GM19452 (cell line): ENCODE data around the gene PF4V1.

ENCODE experiments used
- ATAC-seq: cut with Tn5 transposase; IDR thresholded peaks from one replicate; pipeline ENCODE4 v1.9.1; 2021; ENCODE audit not compliant: unreplicated experiment

The PF4V1 gene

DNA sequence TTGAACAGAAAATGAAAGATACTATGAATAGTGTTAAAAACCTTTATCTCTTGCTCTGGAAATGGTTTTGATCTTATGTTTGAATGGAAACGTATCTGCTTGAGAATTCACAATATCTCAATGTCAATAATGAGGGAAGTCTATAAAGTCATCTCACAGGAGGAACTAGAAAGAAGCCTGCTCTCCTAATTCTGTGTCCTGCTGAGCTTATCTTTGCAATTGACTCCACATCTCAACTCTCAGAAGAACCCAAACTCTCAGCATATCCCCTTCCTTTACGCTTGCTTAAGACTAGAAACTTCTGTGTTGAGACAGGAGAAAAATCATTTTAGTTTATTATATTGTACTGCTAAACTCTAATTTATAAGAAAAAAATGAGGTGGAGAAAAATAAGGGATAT is 8.3 kb upstream of the PF4V1 start:
- no peak for ATAC-seq

DNA sequence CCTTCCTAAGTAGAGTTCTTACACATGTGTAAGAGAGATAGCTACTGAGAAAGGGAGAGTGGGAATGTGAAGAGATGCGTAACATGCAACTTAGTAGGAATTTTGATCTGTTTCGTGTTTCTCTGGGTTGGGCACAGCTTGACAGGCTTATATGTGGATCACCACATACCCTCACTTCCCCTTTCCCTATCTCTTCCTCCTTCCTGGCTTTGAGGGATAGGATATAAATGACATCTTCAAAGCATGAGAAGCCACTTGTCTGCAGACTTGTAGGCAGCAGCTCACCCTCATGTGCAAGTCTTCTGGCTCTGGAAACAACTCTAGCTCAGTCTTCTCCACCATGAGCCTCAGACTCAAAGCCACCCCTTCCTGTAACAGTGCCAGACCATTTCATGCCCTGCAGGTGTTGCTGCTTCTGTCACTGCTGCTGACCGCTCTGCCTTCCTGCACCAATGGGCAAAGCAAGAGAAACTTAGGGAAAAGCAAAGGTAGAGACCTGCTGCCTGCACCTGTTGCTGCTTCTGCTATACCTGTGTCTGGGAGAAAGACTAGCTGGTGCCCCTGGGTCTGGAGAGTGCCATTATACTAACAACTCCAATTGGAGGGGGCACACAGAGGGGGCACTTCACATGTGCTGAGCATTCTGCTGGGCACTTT is 5.4 kb upstream of the PF4V1 start:
- no peak for ATAC-seq

DNA sequence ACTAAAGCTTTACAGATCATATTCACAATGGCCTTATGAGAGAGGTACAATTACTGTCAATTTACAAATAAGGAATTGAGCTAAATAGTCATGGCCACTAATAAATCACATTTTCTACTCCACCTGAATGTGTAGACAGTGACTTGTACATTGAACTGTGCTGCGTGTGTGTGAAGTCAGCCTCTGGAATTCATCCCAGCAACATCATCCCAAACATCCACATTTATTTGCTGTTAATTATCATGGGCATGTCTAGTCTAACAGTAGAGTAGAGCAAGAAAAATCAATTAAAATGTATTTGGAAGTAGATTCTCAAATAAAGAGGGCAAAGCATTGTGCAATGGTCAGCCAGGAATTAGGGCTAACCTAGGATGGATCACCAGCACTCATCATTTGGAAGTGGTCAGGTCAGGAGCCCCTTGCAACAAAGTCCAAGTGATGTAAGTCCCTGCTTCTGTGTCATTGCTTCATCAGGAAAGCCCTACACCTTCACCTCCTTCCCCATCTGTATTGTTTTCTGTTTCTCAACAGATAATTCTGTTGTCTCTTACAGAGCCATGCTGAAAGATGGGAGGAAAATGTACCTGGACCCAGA is 4.8 kb upstream of the PF4V1 start:
- no peak for ATAC-seq

GRCh38 chr4:73850261-73850970 is 2.7 kb upstream of the PF4V1 start:
- ATAC-seq, result no peak

DNA sequence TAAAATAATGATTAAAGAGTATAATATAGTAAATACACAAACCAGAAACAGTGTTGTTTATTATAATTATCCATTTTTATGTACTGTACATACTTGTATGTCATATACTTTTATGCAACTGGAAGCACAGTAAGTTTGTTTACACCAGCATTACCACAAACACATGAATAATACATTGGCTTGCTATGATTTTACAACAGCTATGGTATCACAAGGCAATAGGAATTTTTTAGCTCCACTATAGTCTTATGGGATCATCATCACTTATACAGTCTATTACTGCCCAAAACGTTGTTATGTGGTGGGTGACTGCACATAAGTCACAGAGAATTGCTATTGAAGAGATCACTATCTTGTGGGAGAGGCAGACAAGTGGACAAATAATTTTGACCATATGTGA is 1.8 kb upstream of the PF4V1 start:
- no peak for ATAC-seq

GRCh38 chr4:73852771-73853170 is 325 bp upstream of the PF4V1 start:
- ATAC-seq, result no peak

- no peak for ATAC-seq
Measured at GRCh38 chr4:73853718-73854473, 800 bp downstream of the PF4V1 start.

DNA sequence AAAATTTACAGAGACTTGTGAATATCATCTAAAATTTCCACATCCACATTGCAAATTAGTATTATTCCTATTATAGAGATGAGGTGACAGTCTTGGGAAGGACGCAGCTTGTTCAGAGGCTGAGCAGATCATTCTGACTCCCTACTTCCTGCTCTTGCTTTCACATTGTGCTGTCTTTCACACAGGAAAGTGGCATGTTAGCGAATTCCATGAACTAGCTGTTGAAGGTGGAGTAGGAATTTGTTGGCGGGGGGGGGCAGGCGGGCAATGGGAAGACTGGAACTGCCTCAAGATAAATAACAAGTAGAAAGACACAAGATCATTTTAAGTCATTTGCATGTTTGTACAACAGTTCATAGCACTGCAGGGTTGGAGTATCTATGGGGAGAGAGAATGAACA is 2.3 kb downstream of the PF4V1 start:
- ATAC-seq, result no peak

DNA sequence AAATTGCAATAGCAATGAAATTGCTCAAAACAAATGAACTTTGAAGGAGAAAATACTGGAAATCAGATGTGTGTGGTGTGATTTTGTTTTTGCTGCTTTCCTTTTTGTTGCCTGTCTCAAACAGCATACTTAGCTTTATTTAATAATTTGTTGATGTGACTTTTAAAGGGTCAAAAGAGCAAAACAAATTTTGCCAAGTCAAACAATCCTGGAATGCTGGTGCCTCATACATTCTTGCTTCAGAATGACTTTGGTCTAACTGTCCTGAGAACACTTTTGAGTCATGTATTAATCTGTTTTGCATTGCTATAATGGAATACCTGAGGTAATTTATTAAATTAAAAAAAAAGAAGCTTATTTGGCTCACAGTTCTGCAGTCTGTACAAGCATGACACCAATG is 3.4 kb downstream of the PF4V1 start:
- no peak for ATAC-seq

GRCh38 chr4:73859614-73860088 is 6.6 kb downstream of the PF4V1 start:
- ATAC-seq, result no peak

- ATAC-seq, result no peak
Measured at GRCh38 chr4:73860181-73860580, 7.1 kb downstream of the PF4V1 start.

DNA sequence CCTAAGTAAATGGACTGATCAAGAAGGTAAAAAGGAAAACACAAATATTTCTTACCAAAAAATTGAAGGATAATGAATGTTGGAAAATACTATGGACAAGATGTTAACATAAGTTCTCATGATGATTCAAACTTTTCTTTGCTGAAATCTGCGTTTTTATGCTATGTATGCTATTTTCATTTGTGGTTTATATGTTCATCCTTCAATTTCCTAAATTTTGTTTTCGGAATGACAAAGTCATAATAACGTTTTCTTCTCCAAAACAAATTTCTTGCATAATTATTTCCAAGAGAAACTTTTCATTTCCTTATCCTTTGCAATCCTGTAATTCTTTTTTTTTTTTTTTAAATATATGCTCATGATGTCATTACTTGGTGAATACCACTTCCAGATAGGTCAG is 7.8 kb downstream of the PF4V1 start:
- no peak for ATAC-seq

GRCh38 chr4:73862322-73862721 is 9.2 kb downstream of the PF4V1 start:
- ATAC-seq, result no peak

- no peak for ATAC-seq
Measured at GRCh38 chr4:73864365-73864764, 11.3 kb downstream of the PF4V1 start.

- ATAC-seq, result no peak
Measured at GRCh38 chr4:73864961-73865360, 11.9 kb downstream of the PF4V1 start.

DNA sequence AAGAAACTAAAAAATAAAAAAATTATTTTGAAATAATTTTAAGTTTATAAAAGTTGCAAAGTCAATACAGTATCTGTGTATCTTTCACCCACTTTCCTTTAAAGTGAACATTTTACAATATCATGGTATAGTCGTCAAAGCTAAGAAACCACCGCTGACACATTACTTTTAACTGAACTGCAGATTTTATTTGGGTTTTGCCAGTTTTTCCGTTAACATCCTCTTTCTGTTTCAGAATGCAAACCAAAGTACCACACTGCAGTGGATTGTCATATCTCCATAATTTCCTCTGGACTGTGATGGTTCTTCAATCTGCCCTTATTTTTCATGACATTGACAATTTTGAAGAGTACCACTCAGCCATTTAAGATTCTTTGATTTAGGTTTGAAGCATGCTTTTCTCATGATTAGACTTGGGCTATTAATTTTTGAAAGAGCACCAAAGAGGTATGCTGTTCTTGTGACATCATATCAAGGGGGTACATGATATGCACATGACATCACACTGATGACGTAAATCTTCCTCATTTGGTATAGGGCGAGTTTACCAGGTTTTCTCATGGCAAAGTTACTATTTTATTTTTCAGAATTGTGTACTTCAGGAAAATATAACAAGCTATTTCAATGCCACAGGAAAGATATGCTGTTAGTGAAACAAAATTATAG is 12.5 kb downstream of the PF4V1 start:
- ATAC-seq, result no peak

DNA sequence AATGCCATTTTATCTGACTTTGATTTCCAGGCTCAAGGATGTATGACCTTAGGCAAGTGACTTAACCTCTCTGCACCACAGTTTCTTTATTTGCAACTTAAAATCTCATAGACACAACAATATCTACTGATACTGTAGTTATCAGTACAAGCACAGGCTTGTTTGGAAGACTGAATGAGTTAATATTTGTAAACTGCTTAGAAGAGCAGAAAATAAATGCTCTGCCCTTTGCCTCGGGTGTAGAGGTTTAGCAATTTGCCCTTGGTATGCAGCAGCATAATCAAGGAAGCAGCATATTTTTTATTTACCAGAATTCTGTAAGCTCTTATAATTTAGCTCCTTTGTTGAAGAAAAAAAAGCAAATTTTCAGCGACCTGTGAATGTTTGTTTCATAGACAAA is 13.2 kb downstream of the PF4V1 start:
- ATAC-seq, result no peak

GRCh38 chr4:73867783-73868182 is 14.7 kb downstream of the PF4V1 start:
- no peak for ATAC-seq

DNA sequence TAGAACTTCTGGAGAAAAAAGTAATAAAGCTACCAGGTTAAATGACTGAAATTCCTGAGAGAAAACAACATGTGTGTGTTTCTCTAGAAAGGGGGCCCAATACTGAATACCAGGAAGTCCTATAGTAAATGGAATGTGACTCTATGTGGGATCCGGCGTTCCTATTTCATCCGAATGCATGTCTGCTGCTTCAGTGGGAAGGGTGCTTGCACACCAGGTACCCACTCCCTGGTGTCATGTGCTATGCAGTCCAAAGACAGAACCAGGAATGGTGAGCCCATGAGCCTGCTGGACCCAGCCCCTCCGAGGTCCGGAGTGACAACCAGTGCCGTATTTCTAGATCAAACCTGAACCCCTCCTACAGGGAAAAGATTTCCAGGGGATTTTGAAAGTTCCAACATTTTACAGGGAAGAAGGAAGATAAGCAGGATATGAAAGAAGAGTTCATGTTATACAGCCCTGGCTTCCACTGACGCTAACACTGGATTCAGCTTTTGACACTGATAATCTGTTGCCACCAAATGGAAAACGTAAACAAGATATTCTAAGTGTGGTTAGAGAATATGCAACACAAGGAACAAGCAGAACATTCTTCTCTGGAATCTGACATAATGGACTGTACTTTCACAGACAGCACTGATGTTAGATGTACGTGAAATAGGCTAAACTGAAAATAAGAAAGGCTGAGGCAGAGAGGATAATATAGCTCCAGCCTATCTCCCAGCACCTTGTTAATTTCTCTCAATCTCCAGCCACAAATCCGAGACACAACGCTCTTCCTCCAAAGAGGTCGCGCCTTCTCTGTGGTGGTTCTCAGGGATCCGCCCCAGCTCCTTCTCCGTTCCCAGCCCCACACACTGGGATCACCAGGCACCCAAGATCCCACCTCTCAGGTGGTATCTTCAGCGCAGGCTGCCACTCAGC is 15.4 kb downstream of the PF4V1 start:
- no peak for ATAC-seq
